Psoas muscle (tissue), 8 donors: ENCODE data around the gene RPS6KL1. TPM values are rescaled to one million over a fixed set of nuclear protein-coding genes. Genes with fewer than 3 reads are reported as not detected.
A peak's percentile ranks its signal among the peaks of the same experiment; 100 is the strongest.

ENCODE experiments used
- ATAC-seq, 4 donors: fragments of 200-7000 bp; cut with Tn5 transposase; one replicate each; pipeline ENCODE4 v1.9.1; 2020; ENCODE audit warnings: moderate library complexity in 3 of 4, mild to moderate bottlenecking in 2 of 4
- DNase-seq, 2 donors: peaks; one replicate each; pipeline ENCODE4 v3.0.0-alpha.2; 2020
- H3K27ac ChIP-seq: fragments of 200-600 bp; one replicate; pipeline ENCODE4 v1.8.0; 2022
- H3K27me3 ChIP-seq, 3 donors: fragments of 200-600 bp in 1 of 3; one replicate each; pipeline versions ENCODE4 v1.6.1 to v1.8.0; 2013 to 2022; ENCODE audit warnings: low read length in 2 of 3, mild to moderate bottlenecking in 2 of 3, moderate library complexity in 1 of 3; ENCODE audit not compliant: insufficient read depth in 3 of 3
- H3K36me3 ChIP-seq, 2 donors: fragments of 200-600 bp in 1 of 2; one replicate each; pipeline versions ENCODE4 v1.6.1 to v1.8.0; 2013 to 2022; ENCODE audit warnings: low read depth in 1 of 2, mild to moderate bottlenecking in 1 of 2, moderate library complexity in 1 of 2; ENCODE audit not compliant: insufficient read depth in 1 of 2
- H3K4me1 ChIP-seq: fragments of 200-600 bp; one replicate; pipeline ENCODE4 v1.8.0; 2022
- H3K4me3 ChIP-seq: fragments of 200-600 bp; one replicate; pipeline ENCODE4 v1.8.0; 2022; ENCODE audit warnings: mild to moderate bottlenecking
- H3K9me3 ChIP-seq: fragments of 200-600 bp; one replicate; pipeline ENCODE4 v1.8.0; 2022
- WGBS, 3 donors: extraction: QIAGEN DNeasy Blood & Tissue Kit; methylation state at CpG; one replicate each; pipeline versions ENCODE4 v1.1.6 to v1.1.7; 2013; 5-methylcytosine and 5-hydroxymethylcytosine counted together
- intact Hi-C, 2 donors: fragments of 100-400 bp; cut with DNase I; formaldehyde crosslinking; loops; one replicate each; pipeline versions ENCODE4 v1.11.0 to v1.14.2; 2022
- polyA plus RNA-seq, 3 donors: library from polyadenylated mRNA; stranded (reverse); fragments of 200-250 nt; gene quantifications; one replicate each; pipeline ENCODE4 v1.2.3, GENCODE V29; 2013
- total RNA-seq, 4 donors: library from RNA; stranded (reverse); fragmentation: NEBNext Ultra II Directional in 2 of 4; extraction: Animal tissue kit (Norgen Biotek cat#: 25700) in 2 of 4; gene quantifications; one replicate each; pipeline versions ENCODE4 v1.2.1 to v1.2.4, GENCODE V29; 2021 to 2023
- TF ChIP-seq, protein P1 (sequence below): fragments of 200-600 bp; IDR thresholded peaks from one replicate; pipeline ENCODE4 v1.8.0; 2022; ENCODE audit warnings: antibody characterized with exemption
- donor health status: healthy with polysubstance abuse.
- donor health status: DM: no; HTN: no; CAD: no; lungs with moderate emphysema.
- donor health status: Bipolar disorder and iron deficiency.
- donor health status: healthy.
- donor health status: DM: yes; HTN: yes; CAD: no.
- donor health status: DM: no; HTN: no; CAD: no.
- donor health status: DM: no; HTN: no; CAD: no.
- donor health status: DM: yes; HTN: yes; CAD: no.

RPS6KL1 gene
- total and polyA plus RNA-seq, 7 donors = 9.4 to 34.1 (median 25.6) TPM

DNA sequence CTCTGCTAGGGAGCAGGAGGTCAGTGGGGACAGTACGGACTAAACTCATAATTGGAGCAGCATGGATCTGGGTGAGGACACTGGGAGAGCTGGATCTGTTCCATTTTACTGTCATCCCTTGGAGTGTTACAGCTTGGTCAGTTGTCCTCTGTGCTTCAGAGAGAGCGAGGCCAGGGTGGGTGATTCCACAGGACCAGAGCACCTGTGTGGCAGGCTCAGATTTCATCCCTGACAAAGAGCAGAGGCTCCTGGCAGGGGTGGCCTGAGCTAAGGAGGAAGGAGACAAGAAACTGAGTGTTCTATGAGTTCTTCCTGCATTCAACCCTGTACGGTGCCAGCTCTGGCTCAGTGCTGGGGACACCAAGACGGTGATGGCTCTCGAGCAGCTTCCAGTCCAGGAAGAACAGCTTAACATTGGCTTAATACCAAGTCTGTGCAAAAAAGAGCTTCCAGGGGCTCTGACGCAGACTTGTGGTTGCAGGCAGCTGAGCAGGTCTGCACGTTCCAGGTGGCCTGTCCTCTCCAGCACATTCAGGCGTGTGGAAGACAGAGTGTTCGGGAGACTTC, 40.7 kb upstream of the RPS6KL1 start:
- Histone ChIP-seq H3K27ac (peak overlapping the region; percentile 61), H3K4me3 (no peak overlapping the region), H3K9me3 (no peaks in the 10 kb centered on the region), H3K27me3 (no peaks in the 10 kb centered on the region), H3K4me1 (peaks cover 11% of the 10 kb centered on the region), H3K36me3 (no peaks in the 10 kb centered on the region)
- TF ChIP-seq, protein P1, sequence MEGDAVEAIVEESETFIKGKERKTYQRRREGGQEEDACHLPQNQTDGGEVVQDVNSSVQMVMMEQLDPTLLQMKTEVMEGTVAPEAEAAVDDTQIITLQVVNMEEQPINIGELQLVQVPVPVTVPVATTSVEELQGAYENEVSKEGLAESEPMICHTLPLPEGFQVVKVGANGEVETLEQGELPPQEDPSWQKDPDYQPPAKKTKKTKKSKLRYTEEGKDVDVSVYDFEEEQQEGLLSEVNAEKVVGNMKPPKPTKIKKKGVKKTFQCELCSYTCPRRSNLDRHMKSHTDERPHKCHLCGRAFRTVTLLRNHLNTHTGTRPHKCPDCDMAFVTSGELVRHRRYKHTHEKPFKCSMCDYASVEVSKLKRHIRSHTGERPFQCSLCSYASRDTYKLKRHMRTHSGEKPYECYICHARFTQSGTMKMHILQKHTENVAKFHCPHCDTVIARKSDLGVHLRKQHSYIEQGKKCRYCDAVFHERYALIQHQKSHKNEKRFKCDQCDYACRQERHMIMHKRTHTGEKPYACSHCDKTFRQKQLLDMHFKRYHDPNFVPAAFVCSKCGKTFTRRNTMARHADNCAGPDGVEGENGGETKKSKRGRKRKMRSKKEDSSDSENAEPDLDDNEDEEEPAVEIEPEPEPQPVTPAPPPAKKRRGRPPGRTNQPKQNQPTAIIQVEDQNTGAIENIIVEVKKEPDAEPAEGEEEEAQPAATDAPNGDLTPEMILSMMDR = no peak
- DNase-seq (peak in 1 of 2 donors; percentile 81), ATAC-seq (peak; percentile 90 to 94 (median 91))
- intact Hi-C loops = no loop called here
- 23 to 36% (median 29%) methylated on average over 9 of the region's 9 CpGs for WGBS, 3 donors

DNA sequence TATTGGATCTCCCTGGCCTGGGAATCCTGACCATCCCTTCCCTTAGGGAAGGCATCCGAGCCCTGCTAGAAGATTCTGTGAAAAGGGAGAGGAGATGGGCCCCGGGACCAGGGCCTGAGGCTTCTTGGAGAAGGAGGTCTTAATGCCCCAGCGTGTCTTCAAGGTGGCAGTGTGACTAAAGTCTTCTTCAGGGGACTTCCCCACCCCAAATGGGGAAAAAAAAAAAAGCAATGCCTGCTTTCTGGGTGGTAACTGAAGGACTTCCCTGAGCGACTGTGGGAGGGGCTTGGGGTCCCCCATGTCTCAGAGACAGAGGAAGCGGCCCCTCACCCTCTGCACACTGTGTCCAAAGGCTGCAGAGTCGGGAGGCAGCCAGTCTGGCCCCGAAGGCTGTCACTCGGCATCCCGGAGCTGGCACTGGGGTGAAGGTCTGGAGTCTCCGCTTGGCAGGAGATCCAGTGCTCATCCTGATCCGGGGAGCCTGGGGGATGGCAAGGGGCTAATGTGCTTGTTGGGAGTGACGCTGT, 40.2 kb upstream of the RPS6KL1 start:
- TF ChIP-seq, protein P1 = no peak
- peak overlapping the region; percentile 61 for H3K27ac ChIP-seq
- peak in 1 of 4 donors; percentile 35 for ATAC-seq
- no peaks in the 10 kb centered on the region for H3K36me3 ChIP-seq
- DNase-seq = no peak
- no peaks in the 10 kb centered on the region for H3K27me3 ChIP-seq
- intact Hi-C loops = no loop called here
- H3K4me3 ChIP-seq = no peak overlapping the region
- 30 to 40% (median 34%) methylated on average over 12 of the region's 12 CpGs for WGBS, 3 donors
- H3K9me3 ChIP-seq = no peaks in the 10 kb centered on the region
- peaks cover 11% of the 10 kb centered on the region for H3K4me1 ChIP-seq

- 84 to 92% (median 88%) methylated on average over 8 of the region's 8 CpGs for WGBS, 3 donors
- Histone ChIP-seq H3K4me1 (peaks cover 11% of the 10 kb centered on the region), H3K9me3 (no peaks in the 10 kb centered on the region), H3K36me3 (no peaks in the 10 kb centered on the region), H3K27ac (no peak overlapping the region), H3K27me3 (no peaks in the 10 kb centered on the region), H3K4me3 (no peak overlapping the region)
- intact Hi-C loops = no loop called here
- TF ChIP-seq, protein P1 = no peak
- DNase-seq (no peak), ATAC-seq (no peak)
Measured at GRCh38 chr14:74962493-74962892, 39.4 kb upstream of the RPS6KL1 start.

- Histone ChIP-seq H3K36me3 (no peaks in the 10 kb centered on the region), H3K4me3 (no peak overlapping the region), H3K4me1 (peaks cover 11% of the 10 kb centered on the region), H3K27me3 (no peaks in the 10 kb centered on the region), H3K27ac (no peak overlapping the region), H3K9me3 (no peaks in the 10 kb centered on the region)
- DNase-seq = no peak
- intact Hi-C loops = no loop called here
- TF ChIP-seq, protein P1 = no peak
- WGBS, 3 donors = 71 to 75% (median 72%) methylated on average over 11 of the region's 11 CpGs
- ATAC-seq = no peak
Measured at GRCh38 chr14:74962046-74962445, 39.0 kb upstream of the RPS6KL1 start.
